GM23338 (cell line): ENCODE data around the gene PPP4R3A.

Experiments used
- CREB1 ChIP-seq: fragments of 250-450 bp; sonication (Bioruptor Pico); IDR thresholded peaks from 2 replicates; pipeline ENCODE4 v1.5.0; 2020; ENCODE audit warnings: low read depth, mild to moderate bottlenecking, moderate library complexity
- EZH2 ChIP-seq: fragments of 200-600 bp; sonication (generic); IDR thresholded peaks from one replicate; pipeline ENCODE4 v1.8.0; 2017; ENCODE audit warnings: antibody characterized with exemption, mild to moderate bottlenecking, low read depth; ENCODE audit not compliant: unreplicated experiment
- EZH2phosphoT487 ChIP-seq: fragments of 200-600 bp; sonication (generic); IDR thresholded peaks from one replicate; pipeline ENCODE4 v1.8.1; 2018; ENCODE audit warnings: antibody characterized with exemption; ENCODE audit not compliant: unreplicated experiment
- NANOG ChIP-seq: IDR thresholded peaks from 2 replicates; pipeline ENCODE4 v1.6.1; 2016; ENCODE audit warnings: antibody characterized with exemption, borderline replicate concordance
- POLR2AphosphoS5 ChIP-seq: IDR thresholded peaks from 2 replicates; pipeline ENCODE4 v1.6.1; 2016; ENCODE audit warnings: antibody characterized with exemption, low read depth
- STAT1 ChIP-seq: IDR thresholded peaks from one replicate; pipeline ENCODE4 v1.6.1; 2016; ENCODE audit warnings: antibody characterized with exemption; ENCODE audit not compliant: unreplicated experiment
- ZNF114 ChIP-seq: fragments of 250-450 bp; sonication (Bioruptor Pico); IDR thresholded peaks from 2 replicates; pipeline ENCODE4 v1.5.0; 2020; ENCODE audit warnings: mild to moderate bottlenecking, moderate library complexity
- ZNF331 ChIP-seq: fragments of 250-450 bp; sonication (Bioruptor Pico); IDR thresholded peaks from 2 replicates; pipeline ENCODE4 v1.5.0; 2020; ENCODE audit warnings: low read depth, mild to moderate bottlenecking, moderate library complexity
- TF ChIP-seq, protein P1 (sequence below), 2 experiments: fragments of 200-600 bp in 1 of 2; sonication (generic) in 1 of 2; conservative IDR thresholded peaks; 2 replicates each; pipeline versions ENCODE4 v1.5.1 to v1.6.1; 2016 to 2017; ENCODE audit warnings: antibody characterized with exemption in 2 of 2, low read depth in 2 of 2, mild to moderate bottlenecking in 2 of 2, moderate library complexity in 1 of 2
- TF ChIP-seq, protein P2 (sequence below): IDR thresholded peaks from 2 replicates; pipeline ENCODE4 v1.6.1; 2016; ENCODE audit warnings: antibody characterized with exemption
- TF ChIP-seq, protein P3 (sequence below): IDR thresholded peaks from one replicate; pipeline ENCODE4 v1.6.1; 2018; ENCODE audit warnings: antibody characterized with exemption; ENCODE audit not compliant: unreplicated experiment
- TF ChIP-seq, protein P4 (sequence below): fragments of 250-450 bp; sonication (Bioruptor Pico); IDR thresholded peaks from 2 replicates; pipeline ENCODE4 v1.5.0; 2020; ENCODE audit warnings: mild to moderate bottlenecking, moderate library complexity

DNA sequence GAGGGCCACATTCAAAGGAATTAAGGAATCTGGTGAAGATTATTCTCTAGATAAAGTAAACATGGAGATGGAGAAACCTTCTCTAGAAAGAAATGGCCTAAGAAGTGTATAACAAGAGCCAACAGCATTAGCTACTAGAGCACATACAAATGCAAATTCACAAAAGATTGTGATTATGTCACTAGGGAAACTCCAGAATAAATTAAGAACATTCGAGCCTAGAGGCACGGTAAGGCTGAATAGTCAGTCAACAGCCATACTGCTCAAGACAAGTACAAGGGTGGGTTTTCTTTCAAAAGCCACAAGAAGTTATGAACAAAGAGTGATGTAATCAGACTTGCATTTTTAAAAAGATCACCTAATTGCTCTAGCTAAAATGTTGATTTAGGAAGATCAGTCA, 25.4 kb downstream of the PPP4R3A start:
- TF ChIP-seq, protein P1, sequence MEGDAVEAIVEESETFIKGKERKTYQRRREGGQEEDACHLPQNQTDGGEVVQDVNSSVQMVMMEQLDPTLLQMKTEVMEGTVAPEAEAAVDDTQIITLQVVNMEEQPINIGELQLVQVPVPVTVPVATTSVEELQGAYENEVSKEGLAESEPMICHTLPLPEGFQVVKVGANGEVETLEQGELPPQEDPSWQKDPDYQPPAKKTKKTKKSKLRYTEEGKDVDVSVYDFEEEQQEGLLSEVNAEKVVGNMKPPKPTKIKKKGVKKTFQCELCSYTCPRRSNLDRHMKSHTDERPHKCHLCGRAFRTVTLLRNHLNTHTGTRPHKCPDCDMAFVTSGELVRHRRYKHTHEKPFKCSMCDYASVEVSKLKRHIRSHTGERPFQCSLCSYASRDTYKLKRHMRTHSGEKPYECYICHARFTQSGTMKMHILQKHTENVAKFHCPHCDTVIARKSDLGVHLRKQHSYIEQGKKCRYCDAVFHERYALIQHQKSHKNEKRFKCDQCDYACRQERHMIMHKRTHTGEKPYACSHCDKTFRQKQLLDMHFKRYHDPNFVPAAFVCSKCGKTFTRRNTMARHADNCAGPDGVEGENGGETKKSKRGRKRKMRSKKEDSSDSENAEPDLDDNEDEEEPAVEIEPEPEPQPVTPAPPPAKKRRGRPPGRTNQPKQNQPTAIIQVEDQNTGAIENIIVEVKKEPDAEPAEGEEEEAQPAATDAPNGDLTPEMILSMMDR (conservative IDR thresholded peaks at IDR 0.05; ENCODE audit: low read depth in 2 of 2): no peak
- TF ChIP-seq POLR2AphosphoS5 (no peak), STAT1 (no peak), CREB1 (CRISPR knock-in tag) (no peak), EZH2phosphoT487 (no peak), EZH2 (no peak), ZNF114 (CRISPR knock-in tag) (no peak), ZNF331 (CRISPR knock-in tag) (no peak), NANOG (no peak)
- TF ChIP-seq, protein P2, sequence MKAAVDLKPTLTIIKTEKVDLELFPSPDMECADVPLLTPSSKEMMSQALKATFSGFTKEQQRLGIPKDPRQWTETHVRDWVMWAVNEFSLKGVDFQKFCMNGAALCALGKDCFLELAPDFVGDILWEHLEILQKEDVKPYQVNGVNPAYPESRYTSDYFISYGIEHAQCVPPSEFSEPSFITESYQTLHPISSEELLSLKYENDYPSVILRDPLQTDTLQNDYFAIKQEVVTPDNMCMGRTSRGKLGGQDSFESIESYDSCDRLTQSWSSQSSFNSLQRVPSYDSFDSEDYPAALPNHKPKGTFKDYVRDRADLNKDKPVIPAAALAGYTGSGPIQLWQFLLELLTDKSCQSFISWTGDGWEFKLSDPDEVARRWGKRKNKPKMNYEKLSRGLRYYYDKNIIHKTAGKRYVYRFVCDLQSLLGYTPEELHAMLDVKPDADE: no peak
- TF ChIP-seq, protein P3, sequence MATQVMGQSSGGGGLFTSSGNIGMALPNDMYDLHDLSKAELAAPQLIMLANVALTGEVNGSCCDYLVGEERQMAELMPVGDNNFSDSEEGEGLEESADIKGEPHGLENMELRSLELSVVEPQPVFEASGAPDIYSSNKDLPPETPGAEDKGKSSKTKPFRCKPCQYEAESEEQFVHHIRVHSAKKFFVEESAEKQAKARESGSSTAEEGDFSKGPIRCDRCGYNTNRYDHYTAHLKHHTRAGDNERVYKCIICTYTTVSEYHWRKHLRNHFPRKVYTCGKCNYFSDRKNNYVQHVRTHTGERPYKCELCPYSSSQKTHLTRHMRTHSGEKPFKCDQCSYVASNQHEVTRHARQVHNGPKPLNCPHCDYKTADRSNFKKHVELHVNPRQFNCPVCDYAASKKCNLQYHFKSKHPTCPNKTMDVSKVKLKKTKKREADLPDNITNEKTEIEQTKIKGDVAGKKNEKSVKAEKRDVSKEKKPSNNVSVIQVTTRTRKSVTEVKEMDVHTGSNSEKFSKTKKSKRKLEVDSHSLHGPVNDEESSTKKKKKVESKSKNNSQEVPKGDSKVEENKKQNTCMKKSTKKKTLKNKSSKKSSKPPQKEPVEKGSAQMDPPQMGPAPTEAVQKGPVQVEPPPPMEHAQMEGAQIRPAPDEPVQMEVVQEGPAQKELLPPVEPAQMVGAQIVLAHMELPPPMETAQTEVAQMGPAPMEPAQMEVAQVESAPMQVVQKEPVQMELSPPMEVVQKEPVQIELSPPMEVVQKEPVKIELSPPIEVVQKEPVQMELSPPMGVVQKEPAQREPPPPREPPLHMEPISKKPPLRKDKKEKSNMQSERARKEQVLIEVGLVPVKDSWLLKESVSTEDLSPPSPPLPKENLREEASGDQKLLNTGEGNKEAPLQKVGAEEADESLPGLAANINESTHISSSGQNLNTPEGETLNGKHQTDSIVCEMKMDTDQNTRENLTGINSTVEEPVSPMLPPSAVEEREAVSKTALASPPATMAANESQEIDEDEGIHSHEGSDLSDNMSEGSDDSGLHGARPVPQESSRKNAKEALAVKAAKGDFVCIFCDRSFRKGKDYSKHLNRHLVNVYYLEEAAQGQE: no peak
- TF ChIP-seq, protein P4, sequence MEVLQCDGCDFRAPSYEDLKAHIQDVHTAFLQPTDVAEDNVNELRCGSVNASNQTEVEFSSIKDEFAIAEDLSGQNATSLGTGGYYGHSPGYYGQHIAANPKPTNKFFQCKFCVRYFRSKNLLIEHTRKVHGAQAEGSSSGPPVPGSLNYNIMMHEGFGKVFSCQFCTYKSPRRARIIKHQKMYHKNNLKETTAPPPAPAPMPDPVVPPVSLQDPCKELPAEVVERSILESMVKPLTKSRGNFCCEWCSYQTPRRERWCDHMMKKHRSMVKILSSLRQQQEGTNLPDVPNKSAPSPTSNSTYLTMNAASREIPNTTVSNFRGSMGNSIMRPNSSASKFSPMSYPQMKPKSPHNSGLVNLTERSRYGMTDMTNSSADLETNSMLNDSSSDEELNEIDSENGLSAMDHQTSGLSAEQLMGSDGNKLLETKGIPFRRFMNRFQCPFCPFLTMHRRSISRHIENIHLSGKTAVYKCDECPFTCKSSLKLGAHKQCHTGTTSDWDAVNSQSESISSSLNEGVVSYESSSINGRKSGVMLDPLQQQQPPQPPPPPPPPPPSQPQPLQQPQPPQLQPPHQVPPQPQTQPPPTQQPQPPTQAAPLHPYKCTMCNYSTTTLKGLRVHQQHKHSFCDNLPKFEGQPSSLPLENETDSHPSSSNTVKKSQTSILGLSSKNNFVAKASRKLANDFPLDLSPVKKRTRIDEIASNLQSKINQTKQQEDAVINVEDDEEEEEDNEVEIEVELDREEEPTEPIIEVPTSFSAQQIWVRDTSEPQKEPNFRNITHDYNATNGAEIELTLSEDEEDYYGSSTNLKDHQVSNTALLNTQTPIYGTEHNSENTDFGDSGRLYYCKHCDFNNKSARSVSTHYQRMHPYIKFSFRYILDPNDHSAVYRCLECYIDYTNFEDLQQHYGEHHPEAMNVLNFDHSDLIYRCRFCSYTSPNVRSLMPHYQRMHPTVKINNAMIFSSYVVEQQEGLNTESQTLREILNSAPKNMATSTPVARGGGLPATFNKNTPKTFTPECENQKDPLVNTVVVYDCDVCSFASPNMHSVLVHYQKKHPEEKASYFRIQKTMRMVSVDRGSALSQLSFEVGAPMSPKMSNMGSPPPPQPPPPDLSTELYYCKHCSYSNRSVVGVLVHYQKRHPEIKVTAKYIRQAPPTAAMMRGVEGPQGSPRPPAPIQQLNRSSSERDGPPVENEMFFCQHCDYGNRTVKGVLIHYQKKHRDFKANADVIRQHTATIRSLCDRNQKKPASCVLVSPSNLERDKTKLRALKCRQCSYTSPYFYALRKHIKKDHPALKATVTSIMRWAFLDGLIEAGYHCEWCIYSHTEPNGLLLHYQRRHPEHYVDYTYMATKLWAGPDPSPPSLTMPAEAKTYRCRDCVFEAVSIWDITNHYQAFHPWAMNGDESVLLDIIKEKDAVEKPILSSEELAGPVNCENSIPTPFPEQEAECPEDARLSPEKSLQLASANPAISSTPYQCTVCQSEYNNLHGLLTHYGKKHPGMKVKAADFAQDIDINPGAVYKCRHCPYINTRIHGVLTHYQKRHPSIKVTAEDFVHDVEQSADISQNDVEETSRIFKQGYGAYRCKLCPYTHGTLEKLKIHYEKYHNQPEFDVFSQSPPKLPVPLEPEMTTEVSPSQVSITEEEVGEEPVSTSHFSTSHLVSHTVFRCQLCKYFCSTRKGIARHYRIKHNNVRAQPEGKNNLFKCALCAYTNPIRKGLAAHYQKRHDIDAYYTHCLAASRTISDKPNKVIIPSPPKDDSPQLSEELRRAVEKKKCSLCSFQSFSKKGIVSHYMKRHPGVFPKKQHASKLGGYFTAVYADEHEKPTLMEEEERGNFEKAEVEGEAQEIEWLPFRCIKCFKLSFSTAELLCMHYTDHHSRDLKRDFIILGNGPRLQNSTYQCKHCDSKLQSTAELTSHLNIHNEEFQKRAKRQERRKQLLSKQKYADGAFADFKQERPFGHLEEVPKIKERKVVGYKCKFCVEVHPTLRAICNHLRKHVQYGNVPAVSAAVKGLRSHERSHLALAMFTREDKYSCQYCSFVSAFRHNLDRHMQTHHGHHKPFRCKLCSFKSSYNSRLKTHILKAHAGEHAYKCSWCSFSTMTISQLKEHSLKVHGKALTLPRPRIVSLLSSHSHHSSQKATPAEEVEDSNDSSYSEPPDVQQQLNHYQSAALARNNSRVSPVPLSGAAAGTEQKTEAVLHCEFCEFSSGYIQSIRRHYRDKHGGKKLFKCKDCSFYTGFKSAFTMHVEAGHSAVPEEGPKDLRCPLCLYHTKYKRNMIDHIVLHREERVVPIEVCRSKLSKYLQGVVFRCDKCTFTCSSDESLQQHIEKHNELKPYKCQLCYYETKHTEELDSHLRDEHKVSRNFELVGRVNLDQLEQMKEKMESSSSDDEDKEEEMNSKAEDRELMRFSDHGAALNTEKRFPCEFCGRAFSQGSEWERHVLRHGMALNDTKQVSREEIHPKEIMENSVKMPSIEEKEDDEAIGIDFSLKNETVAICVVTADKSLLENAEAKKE (CRISPR knock-in tag): no peak
